Measurements from ENCODE around the gene KCTD10. TPM values are rescaled to one million over a fixed set of nuclear protein-coding genes. Genes with fewer than 3 reads are reported as not detected.

The KCTD10 gene
- total and polyA plus RNA-seq, 9 of the 15 experiments (the other 6 are each of a cell fraction or from before 2014, with no cell fraction given): 1.9 to 37.5 (median 15.7) TPM

DNA sequence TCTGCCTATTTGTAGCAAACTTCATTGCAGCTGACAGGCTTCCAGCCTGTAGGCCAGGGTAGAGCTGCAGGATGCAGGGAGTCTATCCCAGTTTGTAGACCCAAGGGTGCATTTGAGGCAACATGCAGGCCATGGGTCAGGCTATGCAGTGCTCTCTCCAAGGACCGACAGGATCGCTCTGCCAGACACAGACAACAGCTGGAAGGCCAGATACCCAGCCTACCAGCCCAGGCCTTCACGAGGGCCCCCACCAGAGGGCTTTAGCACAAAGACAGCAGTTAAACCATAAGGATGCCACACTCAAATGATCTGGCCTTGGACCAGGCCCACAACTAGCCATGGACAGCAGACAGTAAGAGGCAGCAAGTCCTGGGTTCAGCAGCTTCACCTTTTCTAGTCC, 10.3 kb downstream of the KCTD10 start:
- FAIRE-seq: no peak
- H4K20me1 ChIP-seq (replicated peaks; ENCODE audit: control insufficient read depth, insufficient read depth, low read length): peaks cover 23% of the 10 kb centered on the region; the same call in 1 of the 2 replicates
- no peaks in the 10 kb centered on the region for H3K9me3 ChIP-seq (replicated peaks; ENCODE audit: control insufficient read depth, insufficient read depth, low read depth, low read length)
- no peak overlapping the region for H2AFZ ChIP-seq (ENCODE audit: low read depth, low read length)
- POLR2A ChIA-PET: interaction anchor here (0.5 kb wide), 1 partner anchor 12 kb away, joined by 3 read pairs; no protein-coding TSS in a partner anchor
- peaks cover 48% of the 10 kb centered on the region for H3K79me2 ChIP-seq (ENCODE audit: control insufficient read depth, insufficient read depth, low read length)
- ATAC-seq: no peak
- no peak for DNase-seq (ENCODE audit: extremely low read depth in 1 of 4, low spot score in 3 of 4)
- CTCF ChIA-PET (ENCODE audit: low intra/inter-chr PET ratio): no interaction called here
- H3K9me1 ChIP-seq (ENCODE audit: control insufficient read depth, insufficient read depth, low read length): no peaks in the 10 kb centered on the region
- 70% methylated on average over 3 of the region's 3 CpGs for WGBS (ENCODE audit: insufficient coverage, low coverage, missing lambda C conversion rate)
- peaks cover 38% of the 10 kb centered on the region; the same call in 2 of the 3 replicates for H3K36me3 ChIP-seq (ENCODE audit: control insufficient read depth, insufficient read depth, low read length)
- H3K4me1 ChIP-seq (replicated peaks in 1 of 2; ENCODE audit: control insufficient read depth in 2 of 2, insufficient read depth in 2 of 2, low read length in 2 of 2): peaks cover 21 to 24% of the 10 kb centered on the region in 2 experiments
- H3K4me2 ChIP-seq (ENCODE audit: insufficient read depth, low read length): no peak overlapping the region
- no peaks in the 10 kb centered on the region for H3K27me3 ChIP-seq (ENCODE audit: control insufficient read depth in 2 of 2, insufficient read depth in 2 of 2, low read length in 2 of 2)
- H3K27ac ChIP-seq (ENCODE audit: extremely low read depth, low read depth, low read length): no peak overlapping the region
- no peak overlapping the region for H3K4me3 ChIP-seq
- in situ Hi-C loops (cut with MboI) (no loop called here), intact Hi-C loops (cut with micrococcal nuclease) (no loop called here)
- TF ChIP-seq ZNF431 (CRISPR knock-in tag; IDR thresholded peaks at IDR 0.05) (no peak), CC2D1A (IDR thresholded peaks at IDR 0.05) (no peak)
- BruUV-seq (replicated peaks): no TSS peak
- H3K9ac ChIP-seq (ENCODE audit: insufficient read depth in 1 of 2, low read depth in 2 of 2, low read length in 2 of 2): peak overlapping the region in 1 of 2 experiments; percentile 32; a peak in 1 of 4 replicates

DNA sequence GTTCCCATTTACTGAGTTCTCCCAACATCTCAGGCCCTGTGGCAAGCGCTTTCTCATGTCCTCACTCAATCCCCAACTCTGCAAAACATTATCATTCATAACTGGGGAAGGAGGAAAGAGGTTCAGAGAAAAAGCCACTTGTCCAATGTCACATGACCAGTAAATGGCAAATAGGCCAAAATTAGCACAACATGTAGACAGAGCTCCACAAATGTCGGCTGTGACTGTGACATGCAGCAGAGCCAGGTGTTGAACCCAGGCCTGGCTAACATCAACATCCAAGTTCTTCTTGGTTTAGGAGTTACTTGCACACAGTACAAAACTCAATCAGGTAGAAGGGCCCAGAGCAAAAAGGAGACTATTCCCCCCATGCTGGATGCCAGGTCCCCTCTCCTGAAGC, 10.8 kb downstream of the KCTD10 start:
- no peak overlapping the region for H3K27ac ChIP-seq (ENCODE audit: extremely low read depth, low read depth, low read length)
- no peak overlapping the region for H3K4me3 ChIP-seq
- H4K20me1 ChIP-seq (replicated peaks; ENCODE audit: control insufficient read depth, insufficient read depth, low read length): peaks cover 23% of the 10 kb centered on the region; the same call in 1 of the 2 replicates
- peak overlapping the region in 1 of 2 experiments; percentile 32; a peak in 1 of 4 replicates for H3K9ac ChIP-seq (ENCODE audit: insufficient read depth in 1 of 2, low read depth in 2 of 2, low read length in 2 of 2)
- 88% methylated on average over 2 of the region's 2 CpGs for WGBS (ENCODE audit: insufficient coverage, low coverage, missing lambda C conversion rate)
- no peak overlapping the region for H3K4me2 ChIP-seq (ENCODE audit: insufficient read depth, low read length)
- ChIA-PET POLR2A (no interaction called here), CTCF (ENCODE audit: low intra/inter-chr PET ratio) (no interaction called here)
- ATAC-seq: no peak
- no TSS peak for BruUV-seq (replicated peaks)
- intact Hi-C loops (cut with micrococcal nuclease): no loop called here
- no peak for TF ChIP-seq ERF (CRISPR knock-in tag; IDR thresholded peaks at IDR 0.05)
- TF ChIP-seq, protein P1, sequence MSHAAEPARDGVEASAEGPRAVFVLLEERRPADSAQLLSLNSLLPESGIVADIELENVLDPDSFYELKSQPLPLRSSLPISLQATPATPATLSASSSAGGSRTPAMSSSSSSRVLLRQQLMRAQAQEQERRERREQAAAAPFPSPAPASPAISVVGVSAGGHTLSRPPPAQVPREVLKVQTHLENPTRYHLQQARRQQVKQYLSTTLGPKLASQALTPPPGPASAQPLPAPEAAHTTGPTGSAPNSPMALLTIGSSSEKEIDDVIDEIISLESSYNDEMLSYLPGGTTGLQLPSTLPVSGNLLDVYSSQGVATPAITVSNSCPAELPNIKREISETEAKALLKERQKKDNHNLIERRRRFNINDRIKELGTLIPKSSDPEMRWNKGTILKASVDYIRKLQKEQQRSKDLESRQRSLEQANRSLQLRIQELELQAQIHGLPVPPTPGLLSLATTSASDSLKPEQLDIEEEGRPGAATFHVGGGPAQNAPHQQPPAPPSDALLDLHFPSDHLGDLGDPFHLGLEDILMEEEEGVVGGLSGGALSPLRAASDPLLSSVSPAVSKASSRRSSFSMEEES (CRISPR knock-in tag; IDR thresholded peaks at IDR 0.05): peak; percentile 74
- peaks cover 47% of the 10 kb centered on the region for H3K79me2 ChIP-seq (ENCODE audit: control insufficient read depth, insufficient read depth, low read length)
- no peaks in the 10 kb centered on the region for H3K9me3 ChIP-seq (replicated peaks; ENCODE audit: control insufficient read depth, insufficient read depth, low read depth, low read length)
- no peaks in the 10 kb centered on the region for H3K9me1 ChIP-seq (ENCODE audit: control insufficient read depth, insufficient read depth, low read length)
- H3K4me1 ChIP-seq (replicated peaks in 1 of 2; ENCODE audit: control insufficient read depth in 2 of 2, insufficient read depth in 2 of 2, low read length in 2 of 2): peaks cover 26 to 29% of the 10 kb centered on the region in 2 experiments
- H3K27me3 ChIP-seq (ENCODE audit: control insufficient read depth in 2 of 2, insufficient read depth in 2 of 2, low read length in 2 of 2): no peaks in the 10 kb centered on the region
- peaks cover 38% of the 10 kb centered on the region; the same call in 2 of the 3 replicates for H3K36me3 ChIP-seq (ENCODE audit: control insufficient read depth, insufficient read depth, low read length)
- DNase-seq (ENCODE audit: extremely low read depth in 1 of 4, low spot score in 3 of 4): no peak
- no peak for FAIRE-seq
- no peak overlapping the region for H2AFZ ChIP-seq (ENCODE audit: low read depth, low read length)
- in situ Hi-C loops (cut with MboI): no loop called here
